ENCODE results near the gene MRPS15.
A peak's percentile ranks its signal among the peaks of the same experiment; 100 is the strongest.

GRCh38 chr1:36481771-36482723 lies 17.9 kb upstream of the MRPS15 start:
- TF ChIP-seq KLF10 (tag by site-specific recombination; IDR thresholded peaks at IDR 0.05), result no peak
- no peak for TF ChIP-seq ZNF274 (IDR thresholded peaks at IDR 0.05; ENCODE audit: low read length)
- no peak for TF ChIP-seq ZNF274 (tag by site-specific recombination; IDR thresholded peaks at IDR 0.05; ENCODE audit: borderline replicate concordance)
- 0 out of 2 replicates have a peak, but pooled peaks have one; percentile 26 for TF ChIP-seq ZFHX2 (tag by site-specific recombination; conservative IDR thresholded peaks at IDR 0.05)
- TF ChIP-seq ZNF324 (tag by site-specific recombination; IDR thresholded peaks at IDR 0.05), result no peak
- no peak for TF ChIP-seq ZFP37 (tag by site-specific recombination; IDR thresholded peaks at IDR 0.05)
- TF ChIP-seq, protein P1, sequence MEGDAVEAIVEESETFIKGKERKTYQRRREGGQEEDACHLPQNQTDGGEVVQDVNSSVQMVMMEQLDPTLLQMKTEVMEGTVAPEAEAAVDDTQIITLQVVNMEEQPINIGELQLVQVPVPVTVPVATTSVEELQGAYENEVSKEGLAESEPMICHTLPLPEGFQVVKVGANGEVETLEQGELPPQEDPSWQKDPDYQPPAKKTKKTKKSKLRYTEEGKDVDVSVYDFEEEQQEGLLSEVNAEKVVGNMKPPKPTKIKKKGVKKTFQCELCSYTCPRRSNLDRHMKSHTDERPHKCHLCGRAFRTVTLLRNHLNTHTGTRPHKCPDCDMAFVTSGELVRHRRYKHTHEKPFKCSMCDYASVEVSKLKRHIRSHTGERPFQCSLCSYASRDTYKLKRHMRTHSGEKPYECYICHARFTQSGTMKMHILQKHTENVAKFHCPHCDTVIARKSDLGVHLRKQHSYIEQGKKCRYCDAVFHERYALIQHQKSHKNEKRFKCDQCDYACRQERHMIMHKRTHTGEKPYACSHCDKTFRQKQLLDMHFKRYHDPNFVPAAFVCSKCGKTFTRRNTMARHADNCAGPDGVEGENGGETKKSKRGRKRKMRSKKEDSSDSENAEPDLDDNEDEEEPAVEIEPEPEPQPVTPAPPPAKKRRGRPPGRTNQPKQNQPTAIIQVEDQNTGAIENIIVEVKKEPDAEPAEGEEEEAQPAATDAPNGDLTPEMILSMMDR (tag by site-specific recombination; IDR thresholded peaks at IDR 0.05), result no peak
- no peak for TF ChIP-seq ELK4 (IDR thresholded peaks at IDR 0.05; ENCODE audit: borderline replicate concordance, low read depth, low read length)
- TF ChIP-seq ZNF639 (tag by site-specific recombination; IDR thresholded peaks at IDR 0.05), result no peak
- no peak for TF ChIP-seq ZNF140 (tag by site-specific recombination; IDR thresholded peaks at IDR 0.05)
- no peak for TF ChIP-seq ZNF830 (tag by site-specific recombination; IDR thresholded peaks at IDR 0.05; ENCODE audit: low read depth)
- TF ChIP-seq ZNF449 (tag by site-specific recombination; IDR thresholded peaks at IDR 0.05), result no peak
- TF ChIP-seq ZNF148 (tag by site-specific recombination; IDR thresholded peaks at IDR 0.05; ENCODE audit: borderline replicate concordance), result no peak
